Adrenal gland (tissue), 19 donors: ENCODE results near the gene SULF2. TPM values are rescaled to one million over a fixed set of nuclear protein-coding genes. Genes with fewer than 3 reads are reported as not detected.
"Not testable (repeated sequence)": the region's sequence is repeated elsewhere in the genome, so short reads cannot be mapped to it uniquely, and the experiment has no call there.

Experiments used
- DNase-seq, 7 donors: peaks; one replicate each; pipeline ENCODE4 v3.0.0-alpha.2; 2019 to 2020
- H3K27ac ChIP-seq, 5 donors: fragments of 200-600 bp; sonication (generic) in 4 of 5; 1 replicate in 3 of 5; 2 replicates in 2 of 5; pipeline versions ENCODE4 v1.5.1 to v1.8.0; 2016 to 2020; ENCODE audit warnings: mild to moderate bottlenecking in 1 of 5
- H3K27me3 ChIP-seq: fragments of 200-600 bp; 2 replicates; pipeline ENCODE4 v1.8.0; 2021
- H3K36me3 ChIP-seq, 2 donors: fragments of 200-600 bp; replicated peaks in 1 of 2; 1 replicate in 1 of 2; 2 replicates in 1 of 2; pipeline versions ENCODE4 v1.5.1 to v1.8.0; 2018 to 2022
- H3K4me1 ChIP-seq, 2 donors: fragments of 200-600 bp; replicated peaks in 1 of 2; 1 replicate in 1 of 2; 2 replicates in 1 of 2; pipeline versions ENCODE4 v1.5.1 to v1.8.0; 2018 to 2021
- H3K4me3 ChIP-seq, 4 donors: fragments of 200-600 bp; sonication (generic) in 3 of 4; one replicate each; pipeline ENCODE4 v1.5.1; 2016 to 2018
- H3K9me3 ChIP-seq, 3 donors: fragments of 200-600 bp; sonication (generic) in 1 of 3; replicated peaks in 1 of 3; 1 replicate in 2 of 3; 2 replicates in 1 of 3; pipeline versions ENCODE4 v1.5.1 to v1.8.0; 2016 to 2021
- POLR2A ChIP-seq, 2 donors: fragments of 450-650 bp; IDR thresholded peaks; one replicate each; pipeline ENCODE4 v1.6.1; 2017; ENCODE audit warnings: antibody characterized with exemption in 2 of 2, mild to moderate bottlenecking in 2 of 2, moderate library complexity in 1 of 2
- WGBS, 4 donors: extraction: QIAGEN DNeasy Blood & Tissue Kit in 2 of 4; methylation state at CpG; one replicate each; pipeline versions ENCODE4 v1.1.5 to v1.1.7; 2013 to 2017; 5-methylcytosine and 5-hydroxymethylcytosine counted together
- intact Hi-C, 2 donors: fragments of 100-400 bp; cut with DNase I; formaldehyde crosslinking; loops; one replicate each; pipeline versions ENCODE4 v1.14.1 to v1.15.0; 2022 to 2023
- long read RNA-seq, 10 donors: library from polyadenylated mRNA in 3 of 10; unstranded in 2 of 10; stranded (forward) in 1 of 10; transcript quantifications; one replicate each; pipeline ENCODE4 v2.0.0 and lab custom pipeline, GENCODE V29; 2021 to 2026
- polyA plus RNA-seq, 3 donors: library from polyadenylated mRNA; stranded (reverse); fragments of 200-250 nt in 2 of 3; fragments of 350-450 nt in 1 of 3; fragmentation: Illumina TruSeq in 1 of 3; extraction: RNeasy Lipid Tissue Mini Kit (QIAGEN cat#74804) in 1 of 3; gene quantifications; one replicate each; pipeline ENCODE4 v1.2.3, GENCODE V29; 2013 to 2014
- total RNA-seq, 9 donors: library from RNA; depleted of rRNA in 4 of 9; stranded (reverse); fragments of >200 nt in 4 of 9; fragments of 120-200 nt in 1 of 9; fragmentation: NEBNext Ultra II Directional in 1 of 9; extraction: Animal tissue kit (Norgen Biotek cat#: 25700) in 1 of 9; gene quantifications; one replicate each; pipeline versions ENCODE4 v1.1.0 to v1.2.4, GENCODE V29; 2013 to 2023
- TF ChIP-seq, protein P1 (sequence below), 6 experiments: fragments of 450-650 bp in 4 of 6; fragments of 200-600 bp in 2 of 6; sonication (generic) in 1 of 6; IDR thresholded peaks; 1 replicate in 5 of 6; 2 replicates in 1 of 6; pipeline versions ENCODE4 v1.5.1 to v1.8.0; 2016 to 2021; ENCODE audit warnings: antibody characterized with exemption in 6 of 6, mild to moderate bottlenecking in 2 of 6, moderate library complexity in 1 of 6
- donor health status: healthy with polysubstance abuse.
- donor health status: Bipolar disorder and iron deficiency.
- donor health status: DM: yes; HTN: yes; CAD: no.
- donor health status: DM: no; HTN: no; CAD: no.
- donor health status: DM: no; HTN: no; CAD: no.
- donor health status: DM: yes; HTN: yes; CAD: no.

Gene SULF2
- 10 to 100 TPM; 15.4 to 42.5 (median 28.0) TPM for total RNA-seq
- polyA plus RNA-seq = 10 to 100 TPM; 13.5 to 30.2 (median 22.8) TPM
- long read RNA-seq, donor 1, partial matches to known transcripts = 7 of 7 reads
- long read RNA-seq, donor 1, other reads (novel, unspliced or antisense) = 0 of 7 reads
- long read RNA-seq, donor 2 = 0 reads
- long read RNA-seq, donor 3 = 0 reads
- long read RNA-seq, donor 4, full-length matches to known transcripts = 1 of 4 reads
- long read RNA-seq, donor 4, partial matches to known transcripts = 1 of 4 reads
- long read RNA-seq, donor 4, other reads (novel, unspliced or antisense) = 2 of 4 reads
- long read RNA-seq, donor 5, full-length matches to known transcripts = 9 of 54 reads
- long read RNA-seq, donor 5, partial matches to known transcripts = 9 of 54 reads
- long read RNA-seq, donor 5, other reads (novel, unspliced or antisense) = 36 of 54 reads
- long read RNA-seq, donor 6 = 0 reads
- long read RNA-seq, donor 7 = 0 reads
- long read RNA-seq, donor 8, full-length matches to known transcripts = 3 of 3 reads
- long read RNA-seq, donor 8, partial matches to known transcripts = 0 of 3 reads
- long read RNA-seq, donor 8, other reads (novel, unspliced or antisense) = 0 of 3 reads
- long read RNA-seq, donor 9 = 0 reads
- long read RNA-seq, donor 10, partial matches to known transcripts = 0 of 2 reads
- long read RNA-seq, donor 10, other reads (novel, unspliced or antisense) = 0 of 2 reads

DNA sequence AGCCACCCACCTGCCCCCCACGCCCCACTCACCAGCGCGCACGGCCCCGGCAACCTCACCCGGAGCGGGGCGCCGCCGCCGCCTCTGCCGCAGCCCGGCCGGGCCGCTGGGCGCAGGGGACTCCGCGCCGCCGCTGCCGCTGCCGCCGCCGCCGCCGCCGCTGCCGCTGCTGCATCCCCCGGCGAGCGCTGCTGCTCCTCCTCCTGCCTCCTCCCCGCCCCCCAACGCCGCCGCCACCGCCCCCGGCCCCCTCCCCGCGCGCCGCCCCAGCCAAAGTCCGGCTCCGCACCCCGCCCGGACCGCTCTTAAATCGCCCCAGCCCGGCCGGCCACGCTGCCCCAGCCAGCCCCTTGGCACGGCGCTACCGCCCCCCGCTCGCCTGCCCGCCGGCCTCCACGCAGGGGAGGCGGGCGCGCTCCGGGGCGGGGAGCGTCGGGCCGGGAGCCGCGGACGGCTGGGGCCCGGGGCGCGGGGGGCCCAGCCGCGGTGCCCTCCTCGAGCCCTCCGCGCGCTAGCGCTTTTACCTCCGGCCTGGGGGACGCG, at the start of gene SULF2:
Gene SULF2, minus strand, starts transcription at position 171 of the 543 bp plus-strand sequence. CDS start 28,118 bp downstream, outside the sequence.
- intact Hi-C loops = loop anchor here (10.0 kb wide), 2 partner anchors 111 to 509 kb away; no protein-coding TSS in a partner anchor
- WGBS, 4 donors = 0 to 1% (median 1%) methylated on average over 14 to 72 of the region's 82 CpGs; no CpG with 5 or more reads in 1 of the 4 donors
- H3K4me1 ChIP-seq = peaks cover 7 to 24% of the 10 kb centered on the region in 2 donors
- H3K4me3 ChIP-seq = peak within 1 kb of the TSS in 2 of 4 donors; percentile 25 to 50
- peak within 1 kb of the TSS in 4 of 5 donors; percentile 12 to 87 (median 50) for H3K27ac ChIP-seq
- H3K9me3 ChIP-seq = no peaks in the 10 kb centered on the region
- no peaks in the 10 kb centered on the region for H3K36me3 ChIP-seq
- H3K27me3 ChIP-seq = no peaks in the 10 kb centered on the region
- no peak for TF ChIP-seq POLR2A (IDR thresholded peaks at IDR 0.05)
- TF ChIP-seq, protein P1, sequence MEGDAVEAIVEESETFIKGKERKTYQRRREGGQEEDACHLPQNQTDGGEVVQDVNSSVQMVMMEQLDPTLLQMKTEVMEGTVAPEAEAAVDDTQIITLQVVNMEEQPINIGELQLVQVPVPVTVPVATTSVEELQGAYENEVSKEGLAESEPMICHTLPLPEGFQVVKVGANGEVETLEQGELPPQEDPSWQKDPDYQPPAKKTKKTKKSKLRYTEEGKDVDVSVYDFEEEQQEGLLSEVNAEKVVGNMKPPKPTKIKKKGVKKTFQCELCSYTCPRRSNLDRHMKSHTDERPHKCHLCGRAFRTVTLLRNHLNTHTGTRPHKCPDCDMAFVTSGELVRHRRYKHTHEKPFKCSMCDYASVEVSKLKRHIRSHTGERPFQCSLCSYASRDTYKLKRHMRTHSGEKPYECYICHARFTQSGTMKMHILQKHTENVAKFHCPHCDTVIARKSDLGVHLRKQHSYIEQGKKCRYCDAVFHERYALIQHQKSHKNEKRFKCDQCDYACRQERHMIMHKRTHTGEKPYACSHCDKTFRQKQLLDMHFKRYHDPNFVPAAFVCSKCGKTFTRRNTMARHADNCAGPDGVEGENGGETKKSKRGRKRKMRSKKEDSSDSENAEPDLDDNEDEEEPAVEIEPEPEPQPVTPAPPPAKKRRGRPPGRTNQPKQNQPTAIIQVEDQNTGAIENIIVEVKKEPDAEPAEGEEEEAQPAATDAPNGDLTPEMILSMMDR (IDR thresholded peaks at IDR 0.05) = no peak
- peak in 4 of 7 donors; percentile 15 to 39 (median 29) for DNase-seq

DNA sequence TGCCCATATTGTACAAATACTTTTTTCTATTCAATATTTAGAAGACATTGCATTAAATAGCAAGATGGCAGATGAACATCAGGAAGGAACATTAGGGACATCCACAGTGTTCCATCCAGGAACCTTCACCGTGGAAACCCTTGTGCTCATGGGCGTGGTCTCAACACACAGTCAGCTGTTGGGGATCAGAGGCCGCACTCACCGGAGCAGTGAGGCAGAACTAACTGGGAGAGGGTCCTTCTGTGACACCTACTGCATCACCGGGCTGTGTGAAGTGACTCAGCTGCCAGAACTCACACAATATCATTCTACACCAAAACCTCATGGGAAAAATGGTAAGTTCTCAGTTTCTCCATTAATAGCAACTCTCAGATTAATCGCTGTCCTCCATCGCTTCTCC, 46.4 kb upstream of the SULF2 start:
- intact Hi-C loops, H3K4me1 ChIP-seq, H3K27me3 ChIP-seq, DNase-seq, H3K9me3 ChIP-seq, H3K36me3 ChIP-seq, H3K27ac ChIP-seq, H3K4me3 ChIP-seq: not testable (repeated sequence)
- WGBS, 4 donors = no CpG with 5 or more reads among the region's 7 CpGs

DNA sequence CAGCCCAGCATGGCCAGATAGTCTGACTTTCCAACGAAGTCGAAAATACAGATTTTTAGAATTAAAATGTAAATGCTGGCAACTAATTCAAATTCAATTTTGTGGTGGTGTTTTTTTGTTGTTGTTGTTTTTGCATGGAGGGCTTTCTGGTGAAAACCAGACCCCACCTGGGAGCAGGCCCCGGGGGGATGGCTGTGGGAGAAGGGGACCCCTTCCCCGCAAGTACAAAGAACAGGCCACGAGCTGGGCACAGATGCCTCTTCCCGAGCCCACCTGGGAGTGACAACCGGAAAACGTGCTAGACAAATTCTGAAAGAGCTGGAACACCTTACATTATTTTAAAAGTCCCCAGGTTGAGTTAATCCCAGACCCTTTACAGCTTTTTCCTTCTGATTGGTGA, 41.4 kb upstream of the SULF2 start:
- intact Hi-C loops, H3K36me3 ChIP-seq: not testable (repeated sequence)

DNA sequence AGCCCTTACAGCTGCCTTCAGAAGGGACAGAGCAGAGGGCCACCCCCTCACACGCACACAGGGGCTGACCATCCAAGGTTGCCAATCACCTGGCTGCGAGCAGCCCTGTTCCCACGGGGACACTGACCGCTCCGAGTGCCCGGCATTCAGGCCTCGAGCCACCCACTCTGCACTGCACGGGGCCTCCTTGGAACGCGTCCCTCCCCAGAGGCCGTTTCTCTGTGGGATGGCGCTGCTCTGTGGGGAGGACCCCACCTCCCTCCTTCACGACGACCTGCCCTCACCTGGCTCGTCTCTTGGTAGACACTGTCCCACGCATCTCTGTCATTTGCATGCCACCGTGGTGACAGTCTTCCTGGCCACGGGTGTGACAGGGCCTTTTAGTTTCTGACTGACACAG, 40.7 kb upstream of the SULF2 start:
- DNase-seq, H3K27ac ChIP-seq: not testable (repeated sequence)
- 73 to 92% (median 80%) methylated on average over 8 to 17 of the region's 18 CpGs for WGBS, 4 donors

More for the DNA sequence above, 41.4 kb upstream of the SULF2 start:
- H3K27ac ChIP-seq, DNase-seq, H3K4me1 ChIP-seq, H3K9me3 ChIP-seq, H3K4me3 ChIP-seq, H3K27me3 ChIP-seq: not testable (repeated sequence)
- 75 to 84% (median 78%) methylated on average over 8 of the region's 8 CpGs for WGBS, 4 donors

DNA sequence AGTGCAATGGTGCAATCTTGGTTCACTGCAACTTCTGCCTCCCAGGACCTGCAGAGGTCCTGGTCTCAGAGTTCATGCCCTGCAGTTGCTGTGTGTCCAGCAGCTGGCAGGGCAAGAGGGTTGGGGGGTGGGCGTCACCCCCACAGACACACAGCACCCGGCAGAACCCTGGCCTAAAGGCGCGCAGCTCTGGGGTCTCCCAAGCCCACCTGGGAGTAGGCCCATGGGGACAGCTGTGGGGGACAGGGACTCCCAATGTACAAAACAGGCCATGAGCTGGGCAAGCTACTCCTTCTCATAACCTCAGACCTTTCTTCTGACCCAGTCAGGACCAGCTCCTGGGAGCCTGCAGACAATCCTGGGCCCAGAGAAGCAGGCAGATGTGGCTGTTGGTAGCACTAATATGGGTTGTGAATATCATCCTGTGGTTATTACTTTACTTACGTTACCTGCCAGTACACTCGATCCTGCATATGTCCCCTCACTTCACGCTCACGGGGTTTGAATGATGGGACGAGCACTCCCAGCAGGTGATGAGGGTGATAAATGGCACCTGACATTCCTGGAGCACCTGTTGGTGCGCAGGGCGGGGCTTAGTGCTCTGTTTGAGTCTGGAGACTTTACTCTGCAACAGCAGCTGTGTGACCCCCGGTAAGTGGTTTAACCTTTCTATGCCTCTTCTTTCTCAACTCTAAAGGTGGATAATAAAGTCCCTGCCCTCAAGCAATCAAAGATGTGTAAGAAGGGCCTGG, 39.9 kb upstream of the SULF2 start:
- Histone ChIP-seq H3K27ac (no peak overlapping the region), H3K4me1 (no peaks in the 10 kb centered on the region), H3K4me3 (no peak overlapping the region), H3K36me3 (no peaks in the 10 kb centered on the region), H3K27me3 (no peaks in the 10 kb centered on the region), H3K9me3 (no peaks in the 10 kb centered on the region)
- DNase-seq = no peak
- TF ChIP-seq, protein P1 (IDR thresholded peaks at IDR 0.05) = no peak
- no peak for TF ChIP-seq POLR2A (IDR thresholded peaks at IDR 0.05)
- 83 to 92% (median 89%) methylated on average over 7 to 12 of the region's 12 CpGs for WGBS, 4 donors
- intact Hi-C loops = no loop called here

More for the DNA sequence above, 40.7 kb upstream of the SULF2 start:
- intact Hi-C loops, H3K4me1 ChIP-seq, H3K36me3 ChIP-seq, H3K4me3 ChIP-seq, H3K27me3 ChIP-seq, H3K9me3 ChIP-seq: not testable (repeated sequence)

DNA sequence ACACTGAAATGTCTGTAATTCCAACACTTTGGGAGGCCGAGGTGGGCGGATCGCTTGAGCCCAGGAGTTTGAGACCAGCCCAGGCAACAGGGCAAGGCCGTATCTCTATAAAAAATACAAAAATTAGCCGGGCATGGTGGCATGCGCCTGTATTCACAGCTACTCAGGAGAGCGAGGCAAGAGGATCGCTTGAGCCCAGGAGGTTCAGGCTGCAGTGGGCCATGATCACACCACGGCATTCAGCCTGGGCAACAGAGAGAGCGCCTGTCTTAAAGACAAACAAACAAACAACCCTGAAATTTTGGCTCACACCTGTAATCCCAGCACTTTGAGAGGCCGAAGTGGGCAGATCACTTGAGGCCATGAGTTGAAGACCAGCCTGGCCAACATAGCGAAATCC, 38.7 kb upstream of the SULF2 start:
- H3K4me1 ChIP-seq, H3K27me3 ChIP-seq, H3K4me3 ChIP-seq, DNase-seq, H3K36me3 ChIP-seq, H3K9me3 ChIP-seq, intact Hi-C loops, H3K27ac ChIP-seq: not testable (repeated sequence)
- WGBS, 4 donors = 87 to 96% (median 93%) methylated on average over 10 to 12 of the region's 12 CpGs
